ENCODE results near the gene AZGP1.
"Not testable (repeated sequence)": the region's sequence is repeated elsewhere in the genome, so short reads cannot be mapped to it uniquely, and the experiment has no call there.

AZGP1 gene

DNA sequence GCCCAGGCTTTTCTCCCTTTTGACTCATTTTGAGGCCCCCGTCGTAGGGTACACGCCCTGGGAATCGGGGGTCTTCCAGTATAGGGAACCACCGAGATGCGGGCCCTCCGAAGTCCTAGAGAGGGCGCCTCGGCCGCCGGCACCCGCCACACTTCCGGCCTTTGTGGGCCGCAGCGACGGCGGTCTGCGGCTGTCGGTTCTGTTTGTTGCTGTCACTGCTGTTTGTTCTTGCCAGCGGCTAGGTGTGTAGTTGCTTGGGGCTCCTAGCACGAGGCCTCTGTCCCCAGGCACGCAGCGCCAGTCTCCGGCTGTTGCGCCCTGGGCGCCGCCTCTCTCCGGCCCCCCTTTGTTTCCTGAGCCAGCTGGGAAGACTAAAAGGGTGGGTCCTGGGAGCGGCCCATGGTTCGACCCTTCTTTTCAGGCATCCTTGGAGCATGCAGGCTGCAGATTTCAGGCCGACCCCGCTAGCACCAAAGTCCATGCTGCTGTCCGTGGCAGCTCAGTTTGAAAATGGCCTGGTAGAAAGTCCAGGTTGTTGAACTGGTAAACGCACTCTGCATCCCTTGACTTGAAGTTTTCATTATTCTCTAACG lies 21.8 kb upstream of the AZGP1 start:
- DNase-seq (ENCODE audit: low read depth in 1 of 2, low spot score in 1 of 2) = peak; percentile 42 to 50

DNA sequence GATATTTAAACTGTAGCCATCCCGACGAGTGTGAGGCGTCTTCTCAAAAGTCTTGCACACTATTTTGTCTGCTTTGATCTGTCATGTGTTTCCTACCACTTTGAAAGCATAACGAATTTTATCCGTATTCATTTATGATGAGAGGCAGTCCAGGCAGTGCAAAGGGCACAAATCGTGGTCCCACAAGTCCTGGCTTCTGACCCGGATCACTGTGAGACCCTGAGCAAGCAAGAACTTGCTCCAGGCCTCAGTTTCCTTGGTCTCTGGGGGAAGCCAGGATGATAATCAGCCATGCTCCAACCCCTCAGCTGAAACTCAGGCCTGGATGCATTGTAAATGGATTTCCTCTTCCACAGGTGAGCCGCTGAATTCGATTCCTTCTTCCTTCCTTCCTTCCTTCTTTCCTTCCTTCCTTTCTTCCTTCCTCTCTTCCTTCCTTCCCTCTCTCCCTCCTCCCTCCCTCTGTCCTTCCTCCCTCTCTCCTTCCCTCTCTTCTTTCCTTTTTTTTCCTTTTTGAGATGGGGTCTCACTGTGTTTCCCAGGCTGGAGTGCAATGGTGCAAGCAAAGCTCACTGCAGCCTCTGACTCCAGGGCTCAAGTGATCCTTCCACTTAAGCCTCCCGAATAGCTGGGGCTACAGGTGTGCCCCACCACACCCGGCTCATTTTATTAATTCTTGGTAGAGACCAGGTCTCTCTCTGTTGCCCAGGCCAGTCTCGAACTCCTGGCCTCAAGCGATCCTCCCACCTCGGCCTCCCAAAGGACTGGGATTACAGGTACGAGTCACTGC lies 21.1 kb upstream of the AZGP1 start:
- no peak for DNase-seq (ENCODE audit: low read depth in 1 of 2, low spot score in 1 of 2)

DNA sequence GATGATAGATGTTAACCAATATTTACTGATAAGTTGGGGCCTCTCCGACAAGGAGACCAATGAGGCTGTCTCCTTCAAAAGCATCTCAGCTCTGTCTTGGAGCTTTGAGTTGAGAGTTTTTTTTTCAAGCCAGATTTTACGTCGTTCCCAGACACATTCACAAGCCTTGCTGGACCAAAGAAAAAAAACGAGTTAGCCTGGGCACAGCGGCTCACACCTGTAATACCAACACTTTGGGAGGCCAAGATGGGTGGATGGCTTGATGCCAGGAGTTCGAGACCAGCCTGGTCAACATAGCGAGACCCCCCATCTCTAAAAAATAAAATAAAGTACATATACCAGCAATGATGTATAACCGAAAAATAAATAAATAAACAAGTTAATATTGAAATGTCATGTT lies 19.0 kb upstream of the AZGP1 start:
- DNase-seq (ENCODE audit: low read depth in 1 of 2, low spot score in 1 of 2) = no peak

DNA sequence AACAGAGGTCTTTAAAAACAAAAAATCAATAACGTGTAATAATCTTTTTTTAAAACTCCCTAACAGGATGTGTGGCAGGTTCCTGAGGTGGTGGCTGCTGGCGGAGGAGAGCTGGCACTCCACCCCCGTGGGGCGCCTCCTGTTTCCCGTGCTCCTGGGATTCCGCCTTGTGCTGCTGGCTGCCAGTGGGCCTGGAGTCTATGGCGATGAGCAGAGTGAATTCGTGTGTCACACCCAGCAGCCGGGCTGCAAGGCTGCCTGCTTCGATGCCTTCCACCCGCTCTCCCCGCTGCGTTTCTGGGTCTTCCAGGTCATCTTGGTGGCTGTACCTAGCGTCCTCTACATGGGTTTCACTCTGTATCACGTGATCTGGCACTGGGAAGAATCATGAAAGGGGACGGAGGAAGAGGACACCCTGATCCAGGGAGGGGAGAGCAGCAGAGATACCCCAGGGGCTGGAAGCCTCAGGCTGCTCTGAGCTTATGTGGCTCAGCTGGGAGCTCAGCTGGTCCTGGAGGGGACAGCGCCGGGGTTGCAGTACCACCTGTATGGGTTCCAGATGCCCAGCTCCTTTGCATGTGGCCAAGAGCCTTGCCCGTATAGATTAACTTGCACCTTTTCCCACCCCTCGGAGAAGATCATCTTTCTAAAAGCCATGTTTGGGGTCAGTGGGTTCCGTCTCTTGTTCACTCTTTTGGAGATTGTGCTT lies 16.7 kb upstream of the AZGP1 start:
- DNase-seq (ENCODE audit: low read depth in 1 of 2, low spot score in 1 of 2) = no peak

DNA sequence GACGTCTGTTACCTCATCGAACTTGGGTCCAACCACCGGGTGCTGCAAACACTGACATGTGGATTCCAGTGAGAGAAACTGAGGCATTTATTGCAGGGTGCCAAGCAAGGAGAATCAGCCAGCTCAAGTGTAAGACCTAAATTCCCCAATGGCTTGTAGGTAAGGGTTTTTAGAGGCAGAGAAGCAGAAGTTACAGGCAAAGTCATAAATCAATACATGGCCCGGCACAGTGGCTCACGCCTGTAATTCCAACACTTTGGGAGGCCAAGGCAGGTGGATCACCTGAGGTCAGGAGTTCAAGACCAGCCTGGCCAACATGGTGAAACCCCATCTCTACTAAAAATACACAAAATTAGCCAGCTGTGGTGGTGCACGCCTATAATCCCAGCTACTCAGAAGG lies 15.7 kb upstream of the AZGP1 start:
- DNase-seq (ENCODE audit: low read depth in 1 of 2, low spot score in 1 of 2) = not testable (repeated sequence)

DNA sequence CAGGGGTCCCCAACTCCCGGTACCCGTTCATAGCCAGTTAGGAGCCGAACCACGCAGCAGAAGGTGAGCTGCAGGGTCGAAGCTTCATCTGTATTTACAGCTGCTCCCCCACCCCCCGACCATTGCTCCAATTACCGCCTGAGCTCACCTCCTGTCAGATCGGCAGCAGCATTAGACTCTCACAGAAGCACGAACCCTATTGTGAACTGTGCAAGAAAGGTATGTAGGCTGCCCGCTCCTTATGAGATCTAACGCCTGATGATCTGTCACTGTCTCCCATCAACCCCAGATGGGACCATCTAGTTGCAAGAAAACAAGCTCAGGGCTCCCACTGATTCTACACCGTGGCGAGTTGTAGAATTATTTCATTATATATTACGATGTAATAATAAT lies 14.6 kb upstream of the AZGP1 start:
- DNase-seq (ENCODE audit: low read depth in 1 of 2, low spot score in 1 of 2) = no peak

DNA sequence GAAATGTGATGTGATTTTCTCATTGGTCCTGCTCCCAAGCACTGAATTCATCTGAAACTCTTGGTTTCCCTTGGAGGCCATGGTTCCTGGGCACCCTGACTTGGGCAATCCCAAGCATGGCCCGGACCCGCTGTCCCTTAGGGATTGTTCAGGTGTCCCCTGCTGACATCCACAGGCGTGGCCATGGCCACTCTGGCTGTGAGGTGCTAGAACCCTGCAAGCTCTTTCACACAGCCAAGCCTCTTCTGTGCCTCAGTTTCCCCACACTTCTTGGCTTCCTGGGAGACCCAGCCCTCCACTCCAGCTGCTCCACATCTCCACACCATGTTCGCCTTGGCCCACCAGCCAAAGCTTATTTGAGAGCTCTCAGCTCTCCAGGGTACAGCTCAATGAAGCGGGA lies 12.0 kb upstream of the AZGP1 start:
- DNase-seq (ENCODE audit: low read depth in 1 of 2, low spot score in 1 of 2) = no peak

DNA sequence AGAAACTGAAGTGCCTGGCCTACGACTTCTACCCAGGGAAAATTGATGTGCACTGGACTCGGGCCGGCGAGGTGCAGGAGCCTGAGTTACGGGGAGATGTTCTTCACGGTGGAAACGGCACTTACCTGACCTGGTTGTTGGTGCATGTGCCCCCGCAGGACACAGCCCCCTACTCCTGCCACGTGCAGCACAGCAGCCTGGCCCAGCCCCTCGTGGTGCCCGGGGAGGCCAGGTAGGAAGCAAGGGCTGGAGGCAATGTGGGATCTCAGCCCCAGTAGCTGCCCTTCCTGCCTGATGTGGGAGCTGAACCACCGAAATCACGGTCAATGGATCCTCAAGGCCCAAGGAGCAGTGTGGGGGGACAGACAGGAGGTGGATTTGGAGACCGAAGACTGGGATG lies 11.5 kb upstream of the AZGP1 start:
- DNase-seq (ENCODE audit: low read depth in 1 of 2, low spot score in 1 of 2) = not testable (repeated sequence)

DNA sequence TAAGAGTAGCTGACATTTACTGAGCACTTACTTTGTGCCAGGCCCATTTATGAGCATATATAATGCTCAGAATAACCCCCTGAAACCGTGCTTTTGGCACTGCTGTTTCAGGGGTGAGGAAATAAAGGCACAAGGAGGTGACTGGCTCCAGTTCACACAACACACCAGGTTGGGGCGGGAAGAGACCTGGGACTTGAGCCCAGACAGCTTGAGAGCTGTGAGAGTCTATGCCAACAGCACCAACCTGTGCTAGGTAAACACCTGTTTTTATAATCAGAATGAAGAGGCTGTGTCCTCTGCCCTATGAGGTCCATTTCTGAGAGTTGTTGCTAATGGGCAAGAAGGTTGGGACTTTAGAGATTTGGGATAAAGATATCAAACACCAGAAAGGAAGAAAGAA lies 8.8 kb upstream of the AZGP1 start:
- no peak for DNase-seq (ENCODE audit: low read depth in 1 of 2, low spot score in 1 of 2)

DNA sequence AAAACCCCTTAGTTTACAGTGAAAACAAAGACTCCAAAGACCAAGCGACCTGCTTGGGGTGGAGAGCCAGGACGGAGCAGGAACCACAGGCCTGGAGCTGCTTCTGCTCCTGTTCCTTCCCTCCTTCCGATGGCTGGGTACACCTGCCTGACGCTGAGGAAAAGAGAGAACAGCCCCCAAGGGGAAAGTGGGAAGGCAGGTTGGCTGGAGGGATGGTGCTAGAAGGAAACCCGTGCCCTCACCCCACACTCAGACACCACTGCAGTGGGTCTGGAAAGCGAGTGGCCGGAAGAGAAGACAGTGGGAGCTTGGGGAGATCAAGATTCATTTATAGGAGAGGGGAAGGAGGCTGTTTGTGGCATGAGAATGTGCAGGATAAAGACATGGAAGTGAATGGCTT lies 5.2 kb upstream of the AZGP1 start:
- DNase-seq (ENCODE audit: low read depth in 1 of 2, low spot score in 1 of 2) = not testable (repeated sequence)

DNA sequence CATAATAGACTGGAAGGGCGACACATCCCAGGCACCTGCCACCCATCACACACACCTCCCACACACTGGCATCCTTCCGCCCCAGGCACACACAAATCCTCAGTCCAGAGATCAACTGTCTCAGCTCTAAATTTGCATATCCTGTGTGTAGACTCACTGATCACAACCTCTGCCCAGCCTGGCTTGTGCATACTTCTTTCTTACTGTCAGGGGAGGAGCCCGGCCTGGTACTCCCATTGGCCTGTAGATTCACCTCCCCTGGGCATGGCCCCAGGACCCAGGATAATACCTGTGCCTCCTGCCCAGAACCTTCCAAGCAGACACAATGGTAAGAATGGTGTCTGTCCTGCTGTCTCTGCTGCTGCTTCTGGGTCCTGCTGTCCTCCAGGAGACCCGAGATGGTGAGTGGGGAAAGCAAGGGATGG lies 4.6 kb upstream of the AZGP1 start:
- not testable (repeated sequence) for DNase-seq (ENCODE audit: low read depth in 1 of 2, low spot score in 1 of 2)

DNA sequence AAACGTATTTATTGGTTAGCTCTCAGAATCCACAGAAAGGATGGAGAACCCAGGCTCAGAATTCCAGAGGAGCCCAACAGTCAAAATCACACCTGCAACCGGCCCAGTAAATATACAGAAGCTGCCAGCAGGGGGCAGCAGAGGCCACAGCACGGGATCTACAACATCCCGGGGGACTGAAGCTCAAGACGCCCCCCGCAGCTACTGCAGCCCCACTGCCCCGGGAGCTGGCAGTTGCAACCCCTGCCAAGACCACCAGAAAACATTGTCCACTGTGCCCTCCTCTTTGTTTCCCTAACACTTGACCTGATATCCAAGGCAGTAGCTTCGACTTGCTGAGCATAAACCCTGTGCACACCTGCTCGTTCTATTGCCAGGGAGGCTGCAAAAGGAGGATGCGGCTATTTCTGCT lies 4.0 kb upstream of the AZGP1 start:
- DNase-seq (ENCODE audit: low read depth in 1 of 2, low spot score in 1 of 2) = peak; percentile 48 to 49

DNA sequence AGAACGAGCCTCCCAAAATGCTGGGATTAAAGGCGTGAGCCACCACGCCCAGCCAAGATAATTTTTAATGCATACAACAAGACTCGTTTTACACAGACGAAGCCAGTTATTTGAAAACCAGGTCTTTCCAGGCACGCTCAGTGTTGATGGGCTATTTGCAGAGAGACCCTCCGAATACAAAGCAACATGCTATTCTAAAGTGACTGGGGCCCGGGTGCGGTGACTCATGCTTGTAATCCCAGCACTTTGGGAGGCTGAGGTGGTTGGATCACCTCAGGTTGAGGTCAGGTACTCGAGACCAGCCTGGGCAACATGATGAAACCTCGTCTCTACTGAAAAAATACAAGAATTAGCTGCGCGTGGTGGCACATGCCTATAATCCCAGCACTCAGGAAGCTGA lies 795 bp upstream of the AZGP1 start:
- DNase-seq (ENCODE audit: low read depth in 1 of 2, low spot score in 1 of 2) = no peak

DNA sequence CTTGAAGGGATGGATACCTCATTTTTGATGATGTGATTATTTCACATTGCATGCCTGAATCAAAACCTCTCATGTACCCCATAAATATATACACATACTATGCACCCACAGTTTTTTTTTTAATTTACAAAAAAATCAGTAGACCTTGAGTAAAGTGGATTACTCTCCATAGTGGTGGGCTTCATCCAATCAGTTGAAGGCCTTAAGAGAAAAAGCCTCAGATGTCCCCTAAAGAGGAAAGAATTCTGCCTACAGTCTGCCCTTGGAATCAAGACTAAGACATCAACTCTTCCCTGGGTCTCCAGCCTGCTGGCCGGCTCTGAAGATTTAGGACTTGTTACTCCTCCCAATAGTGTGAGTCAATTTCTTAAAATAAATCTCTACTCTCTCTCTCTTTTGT lies 1.1 kb downstream of the AZGP1 start:
- no peak for DNase-seq (ENCODE audit: low read depth in 1 of 2, low spot score in 1 of 2)

DNA sequence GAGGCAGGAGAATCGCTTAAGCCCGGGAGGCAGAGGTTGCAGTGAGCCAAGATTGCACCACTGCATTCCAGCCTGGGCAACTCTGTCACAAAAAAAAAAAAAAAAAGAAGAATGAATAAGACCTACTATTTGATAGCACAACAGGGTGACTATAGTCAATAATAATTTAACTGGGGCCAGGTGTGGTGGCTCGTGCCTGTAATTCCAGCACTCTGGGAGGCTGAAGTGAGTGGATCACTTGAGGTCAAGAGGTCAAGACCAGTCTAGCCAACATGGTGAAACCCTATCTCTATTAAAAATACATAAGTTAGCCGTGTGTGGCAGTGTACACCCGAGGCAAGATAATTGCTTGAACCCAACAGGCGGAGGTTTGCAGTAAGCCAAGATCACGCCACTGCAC lies 2.0 kb downstream of the AZGP1 start:
- DNase-seq (ENCODE audit: low read depth in 1 of 2, low spot score in 1 of 2) = not testable (repeated sequence)

DNA sequence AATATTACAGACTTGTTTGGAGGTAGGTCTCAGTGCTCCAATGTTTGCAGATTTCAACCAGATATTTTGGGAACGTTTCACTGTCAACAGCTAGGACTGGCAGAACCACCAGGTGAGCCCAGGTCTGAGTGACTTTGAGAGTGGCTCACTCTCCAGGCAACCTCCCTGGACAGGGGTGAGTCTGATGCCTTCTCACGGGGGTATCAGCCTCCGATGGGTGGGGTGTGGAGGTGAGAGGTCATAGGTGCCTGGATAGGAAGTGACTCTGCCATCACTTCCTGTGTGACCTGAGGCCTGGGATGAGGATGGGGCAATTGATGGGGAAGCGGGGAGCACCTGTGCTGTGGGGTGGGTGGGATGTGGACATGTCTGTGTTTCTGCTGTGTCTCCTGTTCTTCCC lies 4.6 kb downstream of the AZGP1 start:
- DNase-seq (ENCODE audit: low read depth in 1 of 2, low spot score in 1 of 2) = no peak

DNA sequence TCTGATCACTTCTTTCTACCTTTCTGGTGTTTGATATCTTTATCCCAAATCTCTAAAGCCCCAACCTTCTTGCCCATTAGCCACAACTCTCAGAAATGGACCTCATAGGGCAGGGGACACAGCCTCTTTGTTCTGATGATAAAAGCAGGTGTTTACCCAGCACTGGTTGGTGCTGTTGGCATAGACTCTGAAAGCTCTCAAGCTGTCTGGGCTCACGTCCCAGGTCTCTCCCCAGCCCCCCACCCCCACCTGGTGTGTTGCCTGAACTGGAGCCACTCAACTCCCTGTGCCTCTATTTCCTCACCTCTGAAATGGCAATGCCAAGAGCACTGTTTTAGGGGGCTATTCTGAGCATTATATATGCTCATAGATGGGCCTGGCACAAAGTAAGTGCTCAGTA lies 6.0 kb downstream of the AZGP1 start:
- not testable (repeated sequence) for DNase-seq (ENCODE audit: low read depth in 1 of 2, low spot score in 1 of 2)

DNA sequence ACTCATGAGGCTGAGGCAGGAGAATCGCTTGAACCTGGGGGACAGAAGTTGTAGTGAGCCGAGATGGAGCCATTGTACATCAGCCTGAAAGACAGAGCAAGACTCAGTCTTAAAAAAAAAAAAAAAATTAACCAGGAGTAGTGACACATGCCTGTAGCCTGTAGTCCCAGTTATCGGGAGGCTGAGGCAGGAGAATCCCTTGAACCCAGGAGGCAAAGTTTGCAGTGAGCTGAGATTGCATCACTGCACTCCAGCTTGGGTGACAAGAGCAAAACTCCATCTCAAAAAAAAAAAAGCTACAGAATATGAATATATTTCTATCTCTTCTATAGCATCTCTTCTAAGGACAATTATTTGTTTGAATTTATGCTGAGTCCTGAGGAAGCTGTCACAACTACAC lies 6.5 kb downstream of the AZGP1 start:
- no peak for DNase-seq (ENCODE audit: low read depth in 1 of 2, low spot score in 1 of 2)

DNA sequence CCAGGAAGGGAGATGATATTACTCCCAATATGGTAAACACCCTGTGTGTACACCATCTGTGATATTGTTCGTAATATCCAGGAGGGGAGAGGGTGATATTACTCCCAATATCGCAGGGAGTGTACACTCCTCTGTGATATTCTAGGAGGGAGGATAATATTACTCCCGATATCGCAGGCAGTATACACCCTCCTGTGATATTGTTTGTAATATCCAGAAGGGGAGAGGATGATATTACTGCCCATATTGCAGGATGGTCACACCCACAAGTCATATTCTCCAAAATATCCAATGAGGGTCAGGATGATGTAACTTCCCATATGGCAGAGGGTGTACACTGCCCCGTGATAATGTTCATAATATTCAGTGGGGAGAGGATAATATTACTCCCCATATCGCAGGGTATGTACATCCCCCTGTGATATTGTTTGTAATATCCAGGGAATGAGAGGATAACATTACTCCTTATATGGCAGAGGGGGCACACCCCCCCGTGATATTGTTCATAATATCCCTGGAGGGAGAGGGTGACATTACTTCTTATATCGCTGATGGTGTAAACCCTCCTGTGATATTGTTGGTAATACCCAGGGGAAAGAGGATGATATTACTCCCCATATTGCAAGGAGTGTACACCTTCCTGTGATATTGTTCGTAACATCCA lies 17.1 kb downstream of the AZGP1 start:
- DNase-seq (ENCODE audit: low read depth in 1 of 2, low spot score in 1 of 2) = no peak

DNA sequence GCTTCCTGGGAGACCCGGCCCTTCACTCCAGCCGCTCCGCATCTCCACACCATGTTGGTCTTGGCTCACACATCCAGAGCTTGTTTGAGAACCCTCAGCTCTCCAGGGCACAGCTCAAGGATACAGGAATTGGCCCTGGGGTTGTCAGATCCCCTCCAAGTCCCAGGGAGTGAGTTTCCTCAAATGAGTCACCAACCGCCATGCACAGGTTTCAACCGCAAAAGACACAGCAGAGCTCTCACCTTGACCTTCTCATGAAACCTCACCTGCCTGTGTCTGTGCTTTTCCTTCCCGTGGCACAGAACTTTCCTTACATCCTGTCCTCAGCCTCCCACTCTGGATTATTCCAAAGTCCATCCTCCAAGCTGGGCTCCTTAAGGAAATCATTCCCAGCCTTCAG lies 20.6 kb downstream of the AZGP1 start:
- DNase-seq (ENCODE audit: low read depth in 1 of 2, low spot score in 1 of 2) = no peak

DNA sequence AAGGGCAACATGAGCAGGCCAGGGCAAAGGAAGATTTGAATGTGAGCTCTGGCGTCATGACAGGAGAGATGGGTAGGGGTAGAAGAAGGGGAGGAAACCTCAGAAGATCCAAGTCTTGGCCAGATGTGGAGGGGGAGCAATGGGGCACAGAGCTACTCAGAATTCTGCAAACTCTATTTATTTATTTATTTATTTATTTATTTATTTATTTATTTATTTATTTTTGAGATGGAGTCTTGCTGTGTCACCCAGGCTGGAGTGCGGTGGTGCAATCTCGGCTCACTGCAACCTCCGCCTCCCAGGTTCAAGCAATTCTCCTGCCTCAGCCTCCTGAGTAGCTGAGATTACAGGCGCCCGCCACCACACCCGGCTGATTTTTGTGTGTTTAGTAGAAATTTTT lies 21.2 kb downstream of the AZGP1 start:
- DNase-seq (ENCODE audit: low read depth in 1 of 2, low spot score in 1 of 2) = not testable (repeated sequence)

DNA sequence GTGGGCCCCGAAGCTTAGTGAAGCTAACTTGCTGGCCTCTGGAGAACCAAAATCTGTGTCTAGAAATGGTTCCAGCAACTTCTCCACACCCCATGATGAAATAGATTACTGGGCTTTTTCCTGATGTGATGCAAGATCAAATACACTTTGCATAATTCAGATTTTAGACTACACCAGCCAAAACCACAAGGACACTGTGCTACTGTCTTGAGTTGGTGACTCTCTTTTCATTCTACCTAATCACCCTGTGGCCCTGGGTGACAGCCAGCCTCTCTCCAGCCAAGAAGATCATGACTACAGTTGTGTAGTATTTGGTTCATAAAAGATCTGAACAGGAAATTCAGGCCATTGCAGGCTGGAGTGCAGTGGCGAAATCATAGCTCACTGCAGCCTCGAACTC lies 22.2 kb downstream of the AZGP1 start:
- no peak for DNase-seq (ENCODE audit: low read depth in 1 of 2, low spot score in 1 of 2)
